ENCODE results near the gene ZFR. TPM values are rescaled to one million over a fixed set of nuclear protein-coding genes. Genes with fewer than 3 reads are reported as not detected.

Gene ZFR
- total RNA-seq, 1 donor = 118 TPM

- no peak for DNase-seq (ENCODE audit: low read depth)
- TF ChIP-seq CTCF (IDR thresholded peaks at IDR 0.05; ENCODE audit: insufficient read depth, low read length) = no peak
- no peak overlapping the region for H3K4me3 ChIP-seq (ENCODE audit: low read depth, low read length)
Measured at GRCh38 chr5:32339878-32340277, 104.7 kb downstream of the ZFR start.

- H3K4me3 ChIP-seq (ENCODE audit: low read depth, low read length) = no peak overlapping the region
- DNase-seq (ENCODE audit: low read depth) = peak; percentile 9
- TF ChIP-seq CTCF (IDR thresholded peaks at IDR 0.05; ENCODE audit: insufficient read depth, low read length) = no peak
Measured at GRCh38 chr5:32339198-32339597, 105.3 kb downstream of the ZFR start.

DNA sequence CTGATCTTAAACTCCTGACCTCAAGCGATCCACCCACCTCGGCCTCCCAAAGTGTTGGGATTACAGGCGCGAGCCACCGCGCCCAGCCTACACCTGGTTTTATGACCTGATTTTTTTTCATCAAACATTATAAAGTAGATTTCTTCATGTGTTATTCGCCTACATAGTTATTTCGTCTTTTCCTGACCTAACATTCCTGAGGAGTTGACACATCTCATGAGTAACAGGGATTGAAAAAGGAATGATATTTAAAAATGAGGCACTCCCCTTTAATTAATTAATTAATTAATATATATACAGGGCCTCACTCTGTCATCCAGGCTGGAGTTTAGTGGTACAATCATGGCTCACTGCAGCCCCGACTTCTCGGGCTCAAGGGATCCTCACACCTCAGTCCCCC is 111.6 kb downstream of the ZFR start:
- TF ChIP-seq CTCF (IDR thresholded peaks at IDR 0.05; ENCODE audit: insufficient read depth, low read length) = no peak
- no peak overlapping the region for H3K4me3 ChIP-seq (ENCODE audit: low read depth, low read length)
- DNase-seq (ENCODE audit: low read depth) = no peak

GRCh38 chr5:32332361-32332760 is 112.2 kb downstream of the ZFR start:
- no peak overlapping the region for H3K4me3 ChIP-seq (ENCODE audit: low read depth, low read length)
- no peak for DNase-seq (ENCODE audit: low read depth)
- no peak for TF ChIP-seq CTCF (IDR thresholded peaks at IDR 0.05; ENCODE audit: insufficient read depth, low read length)

DNA sequence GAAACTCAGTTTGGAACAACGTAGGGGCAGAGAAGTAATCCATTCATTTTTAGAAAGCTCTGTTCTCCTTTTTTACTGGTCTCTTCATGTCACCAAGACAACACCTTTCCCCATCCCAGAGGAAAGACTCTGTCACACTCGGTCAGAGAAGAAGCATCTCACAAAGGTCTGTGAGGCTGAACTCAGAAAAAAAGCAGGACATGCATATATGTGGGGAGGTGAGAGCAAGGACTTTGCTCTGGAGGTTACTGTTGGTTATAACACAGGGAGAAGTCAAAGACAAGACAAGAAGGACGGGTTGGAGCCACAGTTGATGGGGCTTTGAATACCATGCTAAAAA is 112.6 kb downstream of the ZFR start:
- no peak for TF ChIP-seq CTCF (IDR thresholded peaks at IDR 0.05; ENCODE audit: insufficient read depth, low read length)
- no peak for DNase-seq (ENCODE audit: low read depth)
- H3K4me3 ChIP-seq (ENCODE audit: low read depth, low read length) = no peak overlapping the region

DNA sequence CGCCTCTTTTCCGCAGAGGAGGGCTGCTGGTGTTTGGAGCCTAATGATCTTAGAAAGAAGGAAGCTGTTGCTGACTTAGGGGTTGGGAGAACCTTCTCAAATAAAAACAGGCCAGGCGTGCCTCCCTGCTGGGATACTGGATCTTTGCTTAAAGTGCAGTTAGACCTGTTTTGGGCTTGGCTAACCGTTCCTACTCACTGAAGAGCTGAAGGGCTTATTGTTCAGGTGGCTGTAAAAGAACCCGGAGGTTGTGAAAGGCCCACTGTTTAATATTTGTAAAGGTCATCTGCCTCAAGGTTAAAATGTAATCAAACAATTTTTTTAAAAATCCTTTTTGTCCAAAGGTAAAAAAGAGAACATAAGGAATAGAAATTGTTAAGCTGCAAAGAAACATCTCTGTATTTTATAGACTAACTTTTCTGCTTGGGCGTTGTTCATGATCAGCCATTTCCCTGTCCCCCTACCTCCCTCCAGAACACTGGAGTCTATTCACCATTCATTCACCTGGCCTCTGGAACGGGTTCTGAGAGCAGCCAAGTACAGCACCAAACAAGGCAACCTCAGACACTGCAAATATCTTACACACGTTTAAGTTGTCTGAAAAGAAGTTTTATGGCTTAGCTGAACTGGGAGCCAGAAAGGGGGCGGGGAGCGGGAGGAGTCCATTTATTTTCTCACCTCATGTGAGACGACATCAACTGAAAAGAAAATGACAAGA is 113.2 kb downstream of the ZFR start:
- no peak for DNase-seq (ENCODE audit: low read depth)
- H3K4me3 ChIP-seq (ENCODE audit: low read depth, low read length) = no peak overlapping the region
- TF ChIP-seq CTCF (IDR thresholded peaks at IDR 0.05; ENCODE audit: insufficient read depth, low read length) = no peak
